K562 (cell line): ENCODE measurements around the gene SLC25A1. TPM values are rescaled to one million over a fixed set of nuclear protein-coding genes. Genes with fewer than 3 reads are reported as not detected.

ENCODE experiments used
- ATAC-seq: fragments of 200-7000 bp; cut with Tn5 transposase; 3 replicates; pipeline ENCODE4 v1.9.1; 2020; ENCODE audit warnings: moderate library complexity
- BruUV-seq: library from RNA; stranded (reverse); fragments of 400-500 nt; replicated peaks from 2 replicates; lab custom pipeline; 2021; lab: Mats Ljungman, UMichigan
- CTCF ChIA-PET: fragments of 300-600 bp; formaldehyde crosslinking; extraction: SDS; loops from one replicate; lab custom pipeline; 2021; ENCODE audit warnings: low intra/inter-chr PET ratio; lab: Yijun Ruan, JAX
- POLR2A ChIA-PET: fragments of 300-600, 350-650 bp; sonication (Branson Sonifier 250); formaldehyde crosslinking; extraction: SDS; loops from one replicate; lab custom pipeline; 2021; ENCODE audit warnings: antibody characterized with exemption, inconsistent platforms; lab: Yijun Ruan, JAX
- DNase-seq, 4 experiments: peaks; one replicate each; pipeline versions ENCODE4 v3.0.0 to v3.0.0-alpha.2; 2011 to 2018; ENCODE audit warnings: low spot score in 3 of 4, mixed read lengths in 3 of 4; ENCODE audit errors: extremely low read depth in 1 of 4
- FAIRE-seq: peaks from 2 replicates; lab custom pipeline; 2011; peaks lifted over from hg19 to GRCh38; lab: Jason Lieb, UNC
- H2AFZ ChIP-seq: 2 replicates; pipeline ENCODE4 v1.6.0; 2011; ENCODE audit warnings: low read depth, low read length, control low read depth, inconsistent platforms
- H3K27ac ChIP-seq: fragments of 200-600 bp; 3 replicates; pipeline ENCODE4 v1.8.0; 2011; ENCODE audit warnings: low read depth, mild to moderate bottlenecking, control low read depth, inconsistent platforms, low read length, moderate library complexity, mixed read lengths; ENCODE audit errors: extremely low read depth
- H3K27me3 ChIP-seq, 2 experiments: fragments of 300-600 bp in 1 of 2; 2 replicates in 1 of 2; 3 replicates in 1 of 2; pipeline versions ENCODE4 v1.6.0 to v1.8.0; 2011; ENCODE audit warnings: inconsistent platforms in 2 of 2, low read length in 2 of 2, mild to moderate bottlenecking in 1 of 2, mixed read lengths in 1 of 2, moderate library complexity in 1 of 2; ENCODE audit not compliant: control insufficient read depth in 2 of 2, insufficient read depth in 2 of 2
- H3K36me3 ChIP-seq: fragments of 300-600 bp; 3 replicates; pipeline ENCODE4 v1.8.0; 2011; ENCODE audit warnings: mild to moderate bottlenecking, low read length, inconsistent platforms; ENCODE audit not compliant: control insufficient read depth, insufficient read depth
- H3K4me1 ChIP-seq, 2 experiments: fragments of 200-600 bp in 1 of 2; replicated peaks in 1 of 2; 2 replicates in 1 of 2; 3 replicates in 1 of 2; pipeline versions ENCODE4 v1.5.1 to v1.8.0; 2011; ENCODE audit warnings: inconsistent platforms in 2 of 2, low read length in 2 of 2, mild to moderate bottlenecking in 1 of 2, mixed read lengths in 1 of 2, moderate library complexity in 1 of 2; ENCODE audit not compliant: control insufficient read depth in 2 of 2, insufficient read depth in 2 of 2
- H3K4me2 ChIP-seq: 2 replicates; pipeline ENCODE4 v1.6.1; 2011; ENCODE audit warnings: low read length, control low read depth, inconsistent platforms, mixed read lengths; ENCODE audit not compliant: insufficient read depth
- H3K4me3 ChIP-seq: fragments of 200-600 bp; sonication (generic), shearing (Covaris generic); 2 replicates; pipeline ENCODE4 v1.5.1; 2016; ENCODE audit warnings: control low read depth, inconsistent platforms
- H3K79me2 ChIP-seq: fragments of 200-600 bp; 3 replicates; pipeline ENCODE4 v1.8.0; 2011; ENCODE audit warnings: low read length, inconsistent platforms; ENCODE audit not compliant: control insufficient read depth, insufficient read depth
- H3K9ac ChIP-seq, 2 experiments: 2 replicates each; pipeline versions ENCODE4 v1.6.0 to v1.6.1; 2011; ENCODE audit warnings: low read depth in 2 of 2, low read length in 2 of 2, control low read depth in 1 of 2, inconsistent platforms in 1 of 2, mild to moderate bottlenecking in 1 of 2, mixed read lengths in 1 of 2; ENCODE audit not compliant: insufficient read depth in 1 of 2
- H3K9me1 ChIP-seq: one replicate; pipeline ENCODE4 v1.6.0; 2011; ENCODE audit warnings: inconsistent platforms, mild to moderate bottlenecking, low read length, moderate library complexity; ENCODE audit not compliant: control insufficient read depth, insufficient read depth
- H3K9me3 ChIP-seq: replicated peaks from 2 replicates; pipeline ENCODE4 v1.5.1; 2011; ENCODE audit warnings: low read depth, low read length, inconsistent platforms; ENCODE audit not compliant: control insufficient read depth, insufficient read depth
- H4K20me1 ChIP-seq: replicated peaks from 2 replicates; pipeline ENCODE4 v1.6.1; 2011; ENCODE audit warnings: low read length, inconsistent platforms, mixed read lengths; ENCODE audit not compliant: control insufficient read depth, insufficient read depth
- E2F6 ChIP-seq, 2 experiments: IDR thresholded peaks; 2 replicates each; pipeline ENCODE4 v1.6.1; 2011; ENCODE audit warnings: borderline replicate concordance in 1 of 2, control low read depth in 1 of 2, low read depth in 1 of 2, low read length in 1 of 2, mild to moderate bottlenecking in 1 of 2, mixed read lengths in 1 of 2, moderate library complexity in 1 of 2; ENCODE audit not compliant: insufficient read depth in 1 of 2, insufficient read length in 1 of 2, poor library complexity in 1 of 2, severe bottlenecking in 1 of 2; ENCODE audit errors: extremely low read depth in 1 of 2
- HSF4 ChIP-seq: fragments of 250-450 bp; sonication (Bioruptor Pico); IDR thresholded peaks from 2 replicates; pipeline ENCODE4 v2.1.2; 2022; ENCODE audit warnings: mild to moderate bottlenecking, moderate library complexity, borderline replicate concordance
- MED1 ChIP-seq: sonication (generic); formaldehyde crosslinking; IDR thresholded peaks from 2 replicates; pipeline ENCODE4 v1.8.1; 2023; ENCODE audit warnings: missing genetic modification reagents, borderline replicate concordance
- MIER1 ChIP-seq: fragments of 450-650 bp; IDR thresholded peaks from 2 replicates; pipeline ENCODE4 v1.6.1; 2016; ENCODE audit warnings: antibody characterized with exemption, mild to moderate bottlenecking, low read depth
- NFIX ChIP-seq: fragments of 250-450 bp; sonication (Bioruptor Pico); IDR thresholded peaks from 2 replicates; pipeline ENCODE4 v1.4.0; 2020; ENCODE audit warnings: low read depth, mild to moderate bottlenecking, moderate library complexity
- NR2C2 ChIP-seq, 2 experiments: fragments of 200-800 bp in 1 of 2; sonication (Bioruptor generic) in 1 of 2; sonication (generic) in 1 of 2; formaldehyde crosslinking in 1 of 2; IDR thresholded peaks; 2 replicates each; pipeline versions ENCODE4 v1.6.1 to v1.8.0; 2016 to 2022; ENCODE audit warnings: mild to moderate bottlenecking in 1 of 2, missing compliant biosample characterization in 1 of 2, missing genetic modification characterization in 1 of 2, missing genetic modification reagents in 1 of 2
- PHF20 ChIP-seq: fragments of 450-650 bp; IDR thresholded peaks from 2 replicates; pipeline ENCODE4 v1.6.1; 2018; ENCODE audit not compliant: partially characterized antibody
- POLR3G ChIP-seq: IDR thresholded peaks from 2 replicates; pipeline ENCODE4 v1.6.1; 2011; ENCODE audit not compliant: insufficient read length, insufficient replicate concordance; ENCODE audit errors: extremely low read depth
- RBM14 ChIP-seq: fragments of 200-400 bp; formaldehyde crosslinking; IDR thresholded peaks from 2 replicates; pipeline ENCODE4 v1.6.1; 2018; ENCODE audit warnings: low read depth, mild to moderate bottlenecking, low read length, moderate library complexity, borderline replicate concordance; ENCODE audit not compliant: insufficient read depth
- SREBF1 ChIP-seq: fragments of 150-350 bp; IDR thresholded peaks from 2 replicates; pipeline ENCODE4 v1.6.1; 2014; ENCODE audit warnings: antibody characterized with exemption, low read depth, low read length, borderline replicate concordance
- SRSF3 ChIP-seq: fragments of 200-400 bp; formaldehyde crosslinking; IDR thresholded peaks from 2 replicates; pipeline ENCODE4 v1.6.1; 2016; ENCODE audit warnings: mild to moderate bottlenecking, low read length, moderate library complexity; ENCODE audit not compliant: insufficient read depth
- ZNF239 ChIP-seq: fragments of 250-450 bp; sonication (Bioruptor Pico); IDR thresholded peaks from 2 replicates; pipeline ENCODE4 v1.4.0; 2020; ENCODE audit warnings: mild to moderate bottlenecking
- WGBS: fragments of 100-300 bp; shearing (Covaris generic); methylation state at CpG from one replicate; pipeline ENCODE4 v1.1.6; 2016; ENCODE audit warnings: low coverage, mixed read lengths; ENCODE audit not compliant: insufficient coverage; ENCODE audit errors: missing lambda C conversion rate; 5-methylcytosine and 5-hydroxymethylcytosine counted together
- in situ Hi-C: fragments of 300-500 bp; cut with MboI; formaldehyde crosslinking; loops from 4 replicates; pipeline ENCODE4 v1.15.0; 2018; ENCODE audit warnings: inconsistent platforms, mixed read lengths
- intact Hi-C: fragments of 100-400 bp; cut with micrococcal nuclease; formaldehyde crosslinking; loops from 2 replicates; pipeline ENCODE4 v1.14.2; 2022
- polyA plus RNA-seq, 8 experiments: library from polyadenylated mRNA; depleted of rRNA in 4 of 8; stranded (reverse) in 5 of 8; unstranded in 3 of 8; fragments of >200 nt; fragmentation: Nextera tagmentation in 2 of 8; fragmentation: Illumina TruSeq in 1 of 8; extraction: Ambion mirVana in 2 of 8; extraction: Trizol in 1 of 8; gene quantifications; 2 replicates each; pipeline versions ENCODE4 v1.2.1 to v1.2.3, GENCODE V29; 2011 to 2014; ENCODE audit warnings: inconsistent platforms in 1 of 8, missing spikeins in 1 of 8
- total RNA-seq, 7 experiments: library from RNA; depleted of rRNA in 6 of 7; stranded (reverse); fragments of >200 nt in 6 of 7; fragmentation: Illumina TruSeq in 2 of 7; extraction: Trizol in 2 of 7; gene quantifications; 2 replicates each; pipeline versions ENCODE4 v1.2.1 to v1.2.3, GENCODE V29; 2011 to 2021; ENCODE audit warnings: low replicate concordance in 1 of 7
- TF ChIP-seq, protein P1 (sequence below): fragments of 250-450 bp; sonication (Bioruptor Pico); IDR thresholded peaks from 2 replicates; pipeline ENCODE4 v1.4.0; 2020
- TF ChIP-seq, protein P2 (sequence below): fragments of 250-450 bp; sonication (Bioruptor Pico); IDR thresholded peaks from 2 replicates; pipeline ENCODE4 v1.8.0; 2022; ENCODE audit warnings: moderate library complexity, mild to moderate bottlenecking, inconsistent platforms

SLC25A1 gene
- total and polyA plus RNA-seq, 9 of the 15 experiments (the other 6 are each of a cell fraction or from before 2014, with no cell fraction given) = 11.0 to 408 (median 110) TPM

DNA sequence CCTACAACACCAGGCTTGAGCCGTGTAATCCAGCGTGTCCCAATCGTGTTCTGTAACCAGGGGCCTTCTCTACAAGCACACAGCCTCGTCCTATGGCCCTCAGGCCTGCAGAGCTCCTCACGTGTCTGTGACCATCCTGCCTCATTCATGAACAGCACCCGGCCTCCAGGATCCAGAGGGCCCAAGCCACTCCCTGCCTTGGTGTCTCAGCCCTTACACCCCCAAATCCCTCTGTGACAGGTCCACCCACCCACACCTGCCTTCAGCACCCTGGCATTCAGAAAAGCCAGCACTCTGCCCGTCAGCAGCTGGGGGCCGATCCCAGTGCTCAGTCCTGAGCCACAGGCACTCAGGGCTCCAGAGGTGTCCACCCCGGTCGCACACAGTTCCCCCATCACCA, 41.6 kb downstream of the SLC25A1 start:
- peak overlapping the region in 1 of 2 experiments; percentile 43; a peak in 2 of 4 replicates for H3K9ac ChIP-seq
- H3K27me3 ChIP-seq = no peaks in the 10 kb centered on the region
- no peaks in the 10 kb centered on the region for H3K9me3 ChIP-seq
- in situ Hi-C loops = no loop called here
- no peak overlapping the region for H2AFZ ChIP-seq
- peaks cover 10% of the 10 kb centered on the region; the same call in 1 of the 2 replicates for H4K20me1 ChIP-seq
- 90% methylated on average over 10 of the region's 10 CpGs for WGBS
- H3K36me3 ChIP-seq = peaks cover 95% of the 10 kb centered on the region
- peaks cover 0 to 36% of the 10 kb centered on the region in 2 experiments; a peak in 1 of 5 replicates for H3K4me1 ChIP-seq
- FAIRE-seq = no peak
- H3K27ac ChIP-seq = no peak overlapping the region
- no peak for ATAC-seq
- CTCF ChIA-PET = no interaction called here
- no peak overlapping the region for H3K4me3 ChIP-seq
- POLR2A ChIA-PET = interaction anchor here (0.6 to 1.5 kb wide), 6 partner anchors 8 to 182 kb away, joined by 3 to 4 read pairs (median 4); partner anchors contain the start of genes DGCR2 and ESS2
- BruUV-seq = no TSS peak
- no peak overlapping the region for H3K4me2 ChIP-seq
- no peak for DNase-seq
- no peaks in the 10 kb centered on the region for H3K79me2 ChIP-seq
- intact Hi-C loops = loop anchor here (10.0 kb wide), 1 partner anchor 62 kb away; no protein-coding TSS in a partner anchor
- H3K9me1 ChIP-seq = peaks cover 13% of the 10 kb centered on the region
- TF ChIP-seq RBM14 (no peak), POLR3G (no peak), SRSF3 (no peak), HSF4 (no peak), MIER1 (no peak), SREBF1 (no peak), MED1 (CRISPR knock-in tag) (no peak), ZNF239 (CRISPR knock-in tag) (no peak), NR2C2 (CRISPR knock-in tag; IDR thresholded peaks at IDR 0.05) (no peak), NR2C2 (tag; IDR thresholded peaks at IDR 0.05) (no peak), NFIX (CRISPR knock-in tag) (no peak), E2F6 (IDR thresholded peaks at IDR 0.05; ENCODE audit: borderline replicate concordance in 1 of 2, extremely low read depth in 1 of 2, insufficient read depth in 1 of 2, insufficient read length in 1 of 2, low read depth in 1 of 2, low read length in 1 of 2, poor library complexity in 1 of 2, severe bottlenecking in 1 of 2) (no peak), PHF20 (no peak)
- TF ChIP-seq, protein P1, sequence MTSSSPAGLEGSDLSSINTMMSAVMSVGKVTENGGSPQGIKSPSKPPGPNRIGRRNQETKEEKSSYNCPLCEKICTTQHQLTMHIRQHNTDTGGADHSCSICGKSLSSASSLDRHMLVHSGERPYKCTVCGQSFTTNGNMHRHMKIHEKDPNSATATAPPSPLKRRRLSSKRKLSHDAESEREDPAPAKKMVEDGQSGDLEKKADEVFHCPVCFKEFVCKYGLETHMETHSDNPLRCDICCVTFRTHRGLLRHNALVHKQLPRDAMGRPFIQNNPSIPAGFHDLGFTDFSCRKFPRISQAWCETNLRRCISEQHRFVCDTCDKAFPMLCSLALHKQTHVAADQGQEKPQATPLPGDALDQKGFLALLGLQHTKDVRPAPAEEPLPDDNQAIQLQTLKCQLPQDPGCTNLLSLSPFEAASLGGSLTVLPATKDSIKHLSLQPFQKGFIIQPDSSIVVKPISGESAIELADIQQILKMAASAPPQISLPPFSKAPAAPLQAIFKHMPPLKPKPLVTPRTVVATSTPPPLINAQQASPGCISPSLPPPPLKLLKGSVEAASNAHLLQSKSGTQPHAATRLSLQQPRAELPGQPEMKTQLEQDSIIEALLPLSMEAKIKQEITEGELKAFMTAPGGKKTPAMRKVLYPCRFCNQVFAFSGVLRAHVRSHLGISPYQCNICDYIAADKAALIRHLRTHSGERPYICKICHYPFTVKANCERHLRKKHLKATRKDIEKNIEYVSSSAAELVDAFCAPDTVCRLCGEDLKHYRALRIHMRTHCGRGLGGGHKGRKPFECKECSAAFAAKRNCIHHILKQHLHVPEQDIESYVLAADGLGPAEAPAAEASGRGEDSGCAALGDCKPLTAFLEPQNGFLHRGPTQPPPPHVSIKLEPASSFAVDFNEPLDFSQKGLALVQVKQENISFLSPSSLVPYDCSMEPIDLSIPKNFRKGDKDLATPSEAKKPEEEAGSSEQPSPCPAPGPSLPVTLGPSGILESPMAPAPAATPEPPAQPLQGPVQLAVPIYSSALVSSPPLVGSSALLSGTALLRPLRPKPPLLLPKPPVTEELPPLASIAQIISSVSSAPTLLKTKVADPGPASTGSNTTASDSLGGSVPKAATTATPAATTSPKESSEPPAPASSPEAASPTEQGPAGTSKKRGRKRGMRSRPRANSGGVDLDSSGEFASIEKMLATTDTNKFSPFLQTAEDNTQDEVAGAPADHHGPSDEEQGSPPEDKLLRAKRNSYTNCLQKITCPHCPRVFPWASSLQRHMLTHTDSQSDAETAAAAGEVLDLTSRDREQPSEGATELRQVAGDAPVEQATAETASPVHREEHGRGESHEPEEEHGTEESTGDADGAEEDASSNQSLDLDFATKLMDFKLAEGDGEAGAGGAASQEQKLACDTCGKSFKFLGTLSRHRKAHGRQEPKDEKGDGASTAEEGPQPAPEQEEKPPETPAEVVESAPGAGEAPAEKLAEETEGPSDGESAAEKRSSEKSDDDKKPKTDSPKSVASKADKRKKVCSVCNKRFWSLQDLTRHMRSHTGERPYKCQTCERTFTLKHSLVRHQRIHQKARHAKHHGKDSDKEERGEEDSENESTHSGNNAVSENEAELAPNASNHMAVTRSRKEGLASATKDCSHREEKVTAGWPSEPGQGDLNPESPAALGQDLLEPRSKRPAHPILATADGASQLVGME = no peak
- TF ChIP-seq, protein P2, sequence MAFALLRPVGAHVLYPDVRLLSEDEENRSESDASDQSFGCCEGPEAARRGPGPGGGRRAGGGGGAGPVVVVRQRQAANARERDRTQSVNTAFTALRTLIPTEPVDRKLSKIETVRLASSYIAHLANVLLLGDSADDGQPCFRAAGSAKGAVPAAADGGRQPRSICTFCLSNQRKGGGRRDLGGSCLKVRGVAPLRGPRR (CRISPR knock-in tag) = no peak
